ENCODE measurements around the gene SYNGR2. TPM values are rescaled to one million over a fixed set of nuclear protein-coding genes. Genes with fewer than 3 reads are reported as not detected.

The SYNGR2 gene
- total and polyA plus RNA-seq, 2 experiments from 2014 or later, result 46.9 to 61.6 TPM

GRCh38 chr17:78122216-78122930 is 46.0 kb upstream of the SYNGR2 start:
- DNase-seq (ENCODE audit: low spot score), result no peak
- Histone ChIP-seq H3F3A (replicated peaks; ENCODE audit: low read depth) (no peaks in the 10 kb centered on the region), H3K36me3 (ENCODE audit: insufficient read depth) (0 out of 2 replicates have a peak, but pooled peaks cover 5% of the 10 kb centered on the region), H3K4me1 (ENCODE audit: insufficient read depth) (peaks cover 9% of the 10 kb centered on the region), H3K27me3 (ENCODE audit: insufficient read depth) (no peaks in the 10 kb centered on the region), H3K27ac (ENCODE audit: low read depth) (no peak overlapping the region), H4K20me1 (replicated peaks; ENCODE audit: insufficient read depth) (no peaks in the 10 kb centered on the region), H3K9me2 (ENCODE audit: insufficient read depth) (no peaks in the 10 kb centered on the region), H3K4me2 (no peak overlapping the region), H2AFZ (no peak overlapping the region), H3K4me3 (no peak overlapping the region), H3K79me2 (replicated peaks; ENCODE audit: insufficient read depth) (0 out of 2 replicates have a peak, but pooled peaks cover 5% of the 10 kb centered on the region)
- Mint-ChIP-seq H3K9me3 (no peaks in the 10 kb centered on the region), H3K36me3 (ENCODE audit: low read depth) (peaks cover 29% of the 10 kb centered on the region), H3K27me3 (ENCODE audit: insufficient read depth, low read depth, poor library complexity) (peaks cover 4% of the 10 kb centered on the region), H3K27ac (no peak overlapping the region), H3K4me1 (peaks cover 8% of the 10 kb centered on the region), H3K4me3 (no peak overlapping the region)
- no peak for ATAC-seq
- TF ChIP-seq ZNF114 (CRISPR knock-in tag; IDR thresholded peaks at IDR 0.05) (no peak), EZH2 (IDR thresholded peaks at IDR 0.05; ENCODE audit: low read depth, unreplicated experiment) (no peak), ETS1 (IDR thresholded peaks at IDR 0.05) (no peak), EZH2phosphoT487 (IDR thresholded peaks at IDR 0.05; ENCODE audit: unreplicated experiment) (no peak), CREB1 (CRISPR knock-in tag; IDR thresholded peaks at IDR 0.05; ENCODE audit: low read depth) (no peak), STAT1 (IDR thresholded peaks at IDR 0.05; ENCODE audit: unreplicated experiment) (no peak), POLR2AphosphoS5 (IDR thresholded peaks at IDR 0.05; ENCODE audit: low read depth) (no peak), NANOG (IDR thresholded peaks at IDR 0.05; ENCODE audit: borderline replicate concordance) (no peak), JUNB (IDR thresholded peaks at IDR 0.05; ENCODE audit: unreplicated experiment) (no peak), ZNF331 (CRISPR knock-in tag; IDR thresholded peaks at IDR 0.05; ENCODE audit: low read depth) (no peak), CTCF (conservative IDR thresholded peaks at IDR 0.05; ENCODE audit: low read depth in 2 of 2) (no peak)
- TF ChIP-seq, protein P1, sequence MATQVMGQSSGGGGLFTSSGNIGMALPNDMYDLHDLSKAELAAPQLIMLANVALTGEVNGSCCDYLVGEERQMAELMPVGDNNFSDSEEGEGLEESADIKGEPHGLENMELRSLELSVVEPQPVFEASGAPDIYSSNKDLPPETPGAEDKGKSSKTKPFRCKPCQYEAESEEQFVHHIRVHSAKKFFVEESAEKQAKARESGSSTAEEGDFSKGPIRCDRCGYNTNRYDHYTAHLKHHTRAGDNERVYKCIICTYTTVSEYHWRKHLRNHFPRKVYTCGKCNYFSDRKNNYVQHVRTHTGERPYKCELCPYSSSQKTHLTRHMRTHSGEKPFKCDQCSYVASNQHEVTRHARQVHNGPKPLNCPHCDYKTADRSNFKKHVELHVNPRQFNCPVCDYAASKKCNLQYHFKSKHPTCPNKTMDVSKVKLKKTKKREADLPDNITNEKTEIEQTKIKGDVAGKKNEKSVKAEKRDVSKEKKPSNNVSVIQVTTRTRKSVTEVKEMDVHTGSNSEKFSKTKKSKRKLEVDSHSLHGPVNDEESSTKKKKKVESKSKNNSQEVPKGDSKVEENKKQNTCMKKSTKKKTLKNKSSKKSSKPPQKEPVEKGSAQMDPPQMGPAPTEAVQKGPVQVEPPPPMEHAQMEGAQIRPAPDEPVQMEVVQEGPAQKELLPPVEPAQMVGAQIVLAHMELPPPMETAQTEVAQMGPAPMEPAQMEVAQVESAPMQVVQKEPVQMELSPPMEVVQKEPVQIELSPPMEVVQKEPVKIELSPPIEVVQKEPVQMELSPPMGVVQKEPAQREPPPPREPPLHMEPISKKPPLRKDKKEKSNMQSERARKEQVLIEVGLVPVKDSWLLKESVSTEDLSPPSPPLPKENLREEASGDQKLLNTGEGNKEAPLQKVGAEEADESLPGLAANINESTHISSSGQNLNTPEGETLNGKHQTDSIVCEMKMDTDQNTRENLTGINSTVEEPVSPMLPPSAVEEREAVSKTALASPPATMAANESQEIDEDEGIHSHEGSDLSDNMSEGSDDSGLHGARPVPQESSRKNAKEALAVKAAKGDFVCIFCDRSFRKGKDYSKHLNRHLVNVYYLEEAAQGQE (IDR thresholded peaks at IDR 0.05; ENCODE audit: unreplicated experiment), result no peak
- TF ChIP-seq, protein P2, sequence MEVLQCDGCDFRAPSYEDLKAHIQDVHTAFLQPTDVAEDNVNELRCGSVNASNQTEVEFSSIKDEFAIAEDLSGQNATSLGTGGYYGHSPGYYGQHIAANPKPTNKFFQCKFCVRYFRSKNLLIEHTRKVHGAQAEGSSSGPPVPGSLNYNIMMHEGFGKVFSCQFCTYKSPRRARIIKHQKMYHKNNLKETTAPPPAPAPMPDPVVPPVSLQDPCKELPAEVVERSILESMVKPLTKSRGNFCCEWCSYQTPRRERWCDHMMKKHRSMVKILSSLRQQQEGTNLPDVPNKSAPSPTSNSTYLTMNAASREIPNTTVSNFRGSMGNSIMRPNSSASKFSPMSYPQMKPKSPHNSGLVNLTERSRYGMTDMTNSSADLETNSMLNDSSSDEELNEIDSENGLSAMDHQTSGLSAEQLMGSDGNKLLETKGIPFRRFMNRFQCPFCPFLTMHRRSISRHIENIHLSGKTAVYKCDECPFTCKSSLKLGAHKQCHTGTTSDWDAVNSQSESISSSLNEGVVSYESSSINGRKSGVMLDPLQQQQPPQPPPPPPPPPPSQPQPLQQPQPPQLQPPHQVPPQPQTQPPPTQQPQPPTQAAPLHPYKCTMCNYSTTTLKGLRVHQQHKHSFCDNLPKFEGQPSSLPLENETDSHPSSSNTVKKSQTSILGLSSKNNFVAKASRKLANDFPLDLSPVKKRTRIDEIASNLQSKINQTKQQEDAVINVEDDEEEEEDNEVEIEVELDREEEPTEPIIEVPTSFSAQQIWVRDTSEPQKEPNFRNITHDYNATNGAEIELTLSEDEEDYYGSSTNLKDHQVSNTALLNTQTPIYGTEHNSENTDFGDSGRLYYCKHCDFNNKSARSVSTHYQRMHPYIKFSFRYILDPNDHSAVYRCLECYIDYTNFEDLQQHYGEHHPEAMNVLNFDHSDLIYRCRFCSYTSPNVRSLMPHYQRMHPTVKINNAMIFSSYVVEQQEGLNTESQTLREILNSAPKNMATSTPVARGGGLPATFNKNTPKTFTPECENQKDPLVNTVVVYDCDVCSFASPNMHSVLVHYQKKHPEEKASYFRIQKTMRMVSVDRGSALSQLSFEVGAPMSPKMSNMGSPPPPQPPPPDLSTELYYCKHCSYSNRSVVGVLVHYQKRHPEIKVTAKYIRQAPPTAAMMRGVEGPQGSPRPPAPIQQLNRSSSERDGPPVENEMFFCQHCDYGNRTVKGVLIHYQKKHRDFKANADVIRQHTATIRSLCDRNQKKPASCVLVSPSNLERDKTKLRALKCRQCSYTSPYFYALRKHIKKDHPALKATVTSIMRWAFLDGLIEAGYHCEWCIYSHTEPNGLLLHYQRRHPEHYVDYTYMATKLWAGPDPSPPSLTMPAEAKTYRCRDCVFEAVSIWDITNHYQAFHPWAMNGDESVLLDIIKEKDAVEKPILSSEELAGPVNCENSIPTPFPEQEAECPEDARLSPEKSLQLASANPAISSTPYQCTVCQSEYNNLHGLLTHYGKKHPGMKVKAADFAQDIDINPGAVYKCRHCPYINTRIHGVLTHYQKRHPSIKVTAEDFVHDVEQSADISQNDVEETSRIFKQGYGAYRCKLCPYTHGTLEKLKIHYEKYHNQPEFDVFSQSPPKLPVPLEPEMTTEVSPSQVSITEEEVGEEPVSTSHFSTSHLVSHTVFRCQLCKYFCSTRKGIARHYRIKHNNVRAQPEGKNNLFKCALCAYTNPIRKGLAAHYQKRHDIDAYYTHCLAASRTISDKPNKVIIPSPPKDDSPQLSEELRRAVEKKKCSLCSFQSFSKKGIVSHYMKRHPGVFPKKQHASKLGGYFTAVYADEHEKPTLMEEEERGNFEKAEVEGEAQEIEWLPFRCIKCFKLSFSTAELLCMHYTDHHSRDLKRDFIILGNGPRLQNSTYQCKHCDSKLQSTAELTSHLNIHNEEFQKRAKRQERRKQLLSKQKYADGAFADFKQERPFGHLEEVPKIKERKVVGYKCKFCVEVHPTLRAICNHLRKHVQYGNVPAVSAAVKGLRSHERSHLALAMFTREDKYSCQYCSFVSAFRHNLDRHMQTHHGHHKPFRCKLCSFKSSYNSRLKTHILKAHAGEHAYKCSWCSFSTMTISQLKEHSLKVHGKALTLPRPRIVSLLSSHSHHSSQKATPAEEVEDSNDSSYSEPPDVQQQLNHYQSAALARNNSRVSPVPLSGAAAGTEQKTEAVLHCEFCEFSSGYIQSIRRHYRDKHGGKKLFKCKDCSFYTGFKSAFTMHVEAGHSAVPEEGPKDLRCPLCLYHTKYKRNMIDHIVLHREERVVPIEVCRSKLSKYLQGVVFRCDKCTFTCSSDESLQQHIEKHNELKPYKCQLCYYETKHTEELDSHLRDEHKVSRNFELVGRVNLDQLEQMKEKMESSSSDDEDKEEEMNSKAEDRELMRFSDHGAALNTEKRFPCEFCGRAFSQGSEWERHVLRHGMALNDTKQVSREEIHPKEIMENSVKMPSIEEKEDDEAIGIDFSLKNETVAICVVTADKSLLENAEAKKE (CRISPR knock-in tag; IDR thresholded peaks at IDR 0.05), result no peak
